Measurements from ENCODE around the gene RFX8.
"Not testable (repeated sequence)": the region's sequence is repeated elsewhere in the genome, so short reads cannot be mapped to it uniquely, and the experiment has no call there.

DNA sequence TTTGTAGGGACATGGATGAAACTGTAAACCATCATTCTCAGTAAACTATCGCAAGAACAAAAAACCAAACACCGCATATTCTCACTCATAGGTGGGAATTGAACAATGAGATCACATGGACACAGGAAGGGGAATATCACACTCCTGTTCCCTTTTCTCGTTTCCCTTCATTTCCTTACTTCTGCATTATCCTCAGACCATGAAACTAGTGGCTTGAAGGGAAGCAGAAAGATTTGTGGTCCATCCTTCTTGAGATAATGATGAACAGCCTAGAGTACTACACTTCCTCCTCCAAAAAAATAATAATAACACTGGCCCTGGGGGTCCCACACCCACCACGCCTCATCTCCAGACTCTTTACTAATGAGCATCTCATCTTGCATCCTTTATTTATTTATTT is 30.4 kb upstream of the RFX8 start:
- TF ChIP-seq, protein P1, sequence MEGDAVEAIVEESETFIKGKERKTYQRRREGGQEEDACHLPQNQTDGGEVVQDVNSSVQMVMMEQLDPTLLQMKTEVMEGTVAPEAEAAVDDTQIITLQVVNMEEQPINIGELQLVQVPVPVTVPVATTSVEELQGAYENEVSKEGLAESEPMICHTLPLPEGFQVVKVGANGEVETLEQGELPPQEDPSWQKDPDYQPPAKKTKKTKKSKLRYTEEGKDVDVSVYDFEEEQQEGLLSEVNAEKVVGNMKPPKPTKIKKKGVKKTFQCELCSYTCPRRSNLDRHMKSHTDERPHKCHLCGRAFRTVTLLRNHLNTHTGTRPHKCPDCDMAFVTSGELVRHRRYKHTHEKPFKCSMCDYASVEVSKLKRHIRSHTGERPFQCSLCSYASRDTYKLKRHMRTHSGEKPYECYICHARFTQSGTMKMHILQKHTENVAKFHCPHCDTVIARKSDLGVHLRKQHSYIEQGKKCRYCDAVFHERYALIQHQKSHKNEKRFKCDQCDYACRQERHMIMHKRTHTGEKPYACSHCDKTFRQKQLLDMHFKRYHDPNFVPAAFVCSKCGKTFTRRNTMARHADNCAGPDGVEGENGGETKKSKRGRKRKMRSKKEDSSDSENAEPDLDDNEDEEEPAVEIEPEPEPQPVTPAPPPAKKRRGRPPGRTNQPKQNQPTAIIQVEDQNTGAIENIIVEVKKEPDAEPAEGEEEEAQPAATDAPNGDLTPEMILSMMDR (IDR thresholded peaks at IDR 0.05) = not testable (repeated sequence)
- TF ChIP-seq POLR2A (IDR thresholded peaks at IDR 0.05) = not testable (repeated sequence)

Measured in lower leg skin (tissue), 3 donors.